Mucosa of descending colon (tissue), 3 donors: ENCODE measurements around the gene SLC4A9. TPM values are rescaled to one million over a fixed set of nuclear protein-coding genes. Genes with fewer than 3 reads are reported as not detected.

Experiments used
- ATAC-seq: fragments of 200-7000 bp; cut with Tn5 transposase; one replicate; pipeline ENCODE4 v1.9.1; 2020; ENCODE audit warnings: mild to moderate bottlenecking, moderate library complexity
- DNase-seq, 3 donors: peaks; one replicate each; pipeline ENCODE4 v3.0.0-alpha.2; 2020
- H3K36me3 ChIP-seq: fragments of 200-600 bp; one replicate; pipeline ENCODE4 v1.8.0; 2021; ENCODE audit warnings: low read depth, mild to moderate bottlenecking
- H3K4me1 ChIP-seq: fragments of 200-600 bp; one replicate; pipeline ENCODE4 v1.8.0; 2021; ENCODE audit warnings: low read depth, mild to moderate bottlenecking
- H3K4me3 ChIP-seq: fragments of 200-600 bp; one replicate; pipeline ENCODE4 v1.8.0; 2021; ENCODE audit warnings: mild to moderate bottlenecking
- H3K9me3 ChIP-seq: fragments of 200-600 bp; one replicate; pipeline ENCODE4 v1.8.0; 2021; ENCODE audit warnings: mild to moderate bottlenecking
- CTCF ChIP-seq: fragments of 200-600 bp; IDR thresholded peaks from one replicate; pipeline ENCODE4 v1.8.0; 2022; ENCODE audit warnings: antibody characterized with exemption, mild to moderate bottlenecking
- intact Hi-C, 2 donors: fragments of 100-400 bp; cut with DNase I in 1 of 2; cut with micrococcal nuclease in 1 of 2; formaldehyde crosslinking; loops; one replicate each; pipeline versions ENCODE4 v1.11.0 to v1.11.1; 2022; cut with DNase I, micrococcal nuclease
- total RNA-seq, 3 donors: library from RNA; stranded (reverse); fragmentation: NEBNext Ultra II Directional in 2 of 3; extraction: Animal tissue kit (Norgen Biotek cat#: 25700) in 2 of 3; gene quantifications; one replicate each; pipeline versions ENCODE4 v1.2.1 to v1.2.4, GENCODE V29; 2021 to 2023
- donor health status: DM: no; HTN: no; CAD: no; lungs with moderate emphysema.
- donor health status: DM: no; HTN: no; CAD: no.
- donor health status: DM: no; HTN: yes; CAD: no.

Gene SLC4A9
- total RNA-seq, 3 donors from 2014 or later, result 0.23 to 0.46 TPM; not detected in 1

- no peak for TF ChIP-seq CTCF
- no peak for DNase-seq
- Histone ChIP-seq H3K9me3 (no peaks in the 10 kb centered on the region), H3K36me3 (no peaks in the 10 kb centered on the region), H3K4me1 (no peaks in the 10 kb centered on the region), H3K4me3 (no peak overlapping the region)
- ATAC-seq, result no peak
- intact Hi-C loops, result no loop called here
Measured at GRCh38 chr5:140329739-140330481, 30.1 kb upstream of the SLC4A9 start.

GRCh38 chr5:140331638-140332037 is 28.4 kb upstream of the SLC4A9 start:
- TF ChIP-seq CTCF, result no peak
- no peaks in the 10 kb centered on the region for H3K9me3 ChIP-seq
- no peak overlapping the region for H3K4me3 ChIP-seq
- no peak for DNase-seq
- intact Hi-C loops, result no loop called here
- peak; percentile 5 for ATAC-seq
- no peaks in the 10 kb centered on the region for H3K36me3 ChIP-seq
- H3K4me1 ChIP-seq, result no peaks in the 10 kb centered on the region

- ATAC-seq (no peak), DNase-seq (no peak)
- no peak for TF ChIP-seq CTCF
- intact Hi-C loops, result no loop called here
- H3K9me3 ChIP-seq, result no peaks in the 10 kb centered on the region
- H3K36me3 ChIP-seq, result no peaks in the 10 kb centered on the region
- no peak overlapping the region for H3K4me3 ChIP-seq
- H3K4me1 ChIP-seq, result peaks cover 2% of the 10 kb centered on the region
Measured at GRCh38 chr5:140336388-140336787, 23.6 kb upstream of the SLC4A9 start.

DNA sequence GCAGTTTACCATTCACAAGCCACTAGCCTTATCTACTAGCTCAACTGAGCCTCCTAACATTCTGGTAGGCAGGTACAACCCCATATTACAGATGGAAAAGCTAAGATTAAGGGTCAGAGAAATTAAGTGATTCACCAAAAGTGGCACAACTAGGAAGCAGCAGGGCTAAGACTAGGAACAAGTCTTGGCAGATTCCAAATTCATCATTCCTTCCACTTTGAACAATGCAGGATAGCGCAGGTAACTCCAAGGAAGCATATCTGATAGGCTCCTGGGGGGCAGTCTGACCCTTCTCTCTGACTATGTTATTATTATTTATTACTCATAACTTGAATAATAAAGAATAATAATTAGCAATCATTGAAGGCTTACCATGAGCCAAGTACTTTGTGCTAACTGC is 22.1 kb upstream of the SLC4A9 start:
- intact Hi-C loops, result no loop called here
- peaks cover 3% of the 10 kb centered on the region for H3K4me1 ChIP-seq
- H3K36me3 ChIP-seq, result no peaks in the 10 kb centered on the region

GRCh38 chr5:140338336-140338735 is 21.7 kb upstream of the SLC4A9 start:
- no peak overlapping the region for H3K4me3 ChIP-seq
- DNase-seq (no peak), ATAC-seq (no peak)
- no peaks in the 10 kb centered on the region for H3K9me3 ChIP-seq
- no peaks in the 10 kb centered on the region for H3K36me3 ChIP-seq
- intact Hi-C loops, result no loop called here
- peaks cover 3% of the 10 kb centered on the region for H3K4me1 ChIP-seq
- no peak for TF ChIP-seq CTCF

More for the DNA sequence above, 22.1 kb upstream of the SLC4A9 start:
- H3K4me3 ChIP-seq, result no peak overlapping the region
- DNase-seq (no peak), ATAC-seq (no peak)
- no peaks in the 10 kb centered on the region for H3K9me3 ChIP-seq
- TF ChIP-seq CTCF, result no peak
